ENCODE data around the gene PLPP2.

PLPP2 gene

GRCh38 chr19:325937-326565 lies 34.8 kb upstream of the PLPP2 start:
- TF ChIP-seq GATA1 (IDR thresholded peaks at IDR 0.05; ENCODE audit: low read depth, low read length) (no peak), POLR2A (IDR thresholded peaks at IDR 0.05; ENCODE audit: low read length) (no peak)
- no peak for DNase-seq

- no peak for TF ChIP-seq GATA1 (IDR thresholded peaks at IDR 0.05; ENCODE audit: low read depth, low read length)
- no peak for DNase-seq
Measured at GRCh38 chr19:325173-325936, 34.2 kb upstream of the PLPP2 start.

- no peak for DNase-seq
- no peak for TF ChIP-seq POLR2A (IDR thresholded peaks at IDR 0.05; ENCODE audit: low read length)
- TF ChIP-seq GATA1 (IDR thresholded peaks at IDR 0.05; ENCODE audit: low read depth, low read length), result no peak
Measured at GRCh38 chr19:324716-325115, 33.5 kb upstream of the PLPP2 start.

GRCh38 chr19:322616-323015 lies 31.4 kb upstream of the PLPP2 start:
- TF ChIP-seq GATA1 (IDR thresholded peaks at IDR 0.05; ENCODE audit: low read depth, low read length) (no peak), POLR2A (IDR thresholded peaks at IDR 0.05; ENCODE audit: low read length) (no peak)
- DNase-seq, result no peak

GRCh38 chr19:318509-318774 lies 27.2 kb upstream of the PLPP2 start:
- DNase-seq, result no peak
- TF ChIP-seq GATA1 (IDR thresholded peaks at IDR 0.05; ENCODE audit: low read depth, low read length) (no peak), POLR2A (IDR thresholded peaks at IDR 0.05; ENCODE audit: low read length) (no peak)

- no peak for DNase-seq
- TF ChIP-seq POLR2A (IDR thresholded peaks at IDR 0.05; ENCODE audit: low read length) (no peak), GATA1 (IDR thresholded peaks at IDR 0.05; ENCODE audit: low read depth, low read length) (no peak)
Measured at GRCh38 chr19:317710-318508, 26.7 kb upstream of the PLPP2 start.

- no peak for DNase-seq
- TF ChIP-seq POLR2A (IDR thresholded peaks at IDR 0.05; ENCODE audit: low read length) (no peak), GATA1 (IDR thresholded peaks at IDR 0.05; ENCODE audit: low read depth, low read length) (no peak)
Measured at GRCh38 chr19:315811-316210, 24.6 kb upstream of the PLPP2 start.

- no peak for DNase-seq
- TF ChIP-seq POLR2A (IDR thresholded peaks at IDR 0.05; ENCODE audit: low read length) (no peak), GATA1 (IDR thresholded peaks at IDR 0.05; ENCODE audit: low read depth, low read length) (no peak)
Measured at GRCh38 chr19:313988-314815, 23.0 kb upstream of the PLPP2 start.

- no peak for DNase-seq
- TF ChIP-seq POLR2A (IDR thresholded peaks at IDR 0.05; ENCODE audit: low read length), result no peak
- TF ChIP-seq GATA1 (IDR thresholded peaks at IDR 0.05; ENCODE audit: low read depth, low read length), result no peak
Measured at GRCh38 chr19:313169-313987, 22.2 kb upstream of the PLPP2 start.

- TF ChIP-seq POLR2A (IDR thresholded peaks at IDR 0.05; ENCODE audit: low read length), result no peak
- no peak for TF ChIP-seq GATA1 (IDR thresholded peaks at IDR 0.05; ENCODE audit: low read depth, low read length)
- DNase-seq, result no peak
Measured at GRCh38 chr19:311813-312261, 20.6 kb upstream of the PLPP2 start.

GRCh38 chr19:310781-311496 lies 19.7 kb upstream of the PLPP2 start:
- no peak for DNase-seq
- TF ChIP-seq POLR2A (IDR thresholded peaks at IDR 0.05; ENCODE audit: low read length), result no peak
- TF ChIP-seq GATA1 (IDR thresholded peaks at IDR 0.05; ENCODE audit: low read depth, low read length), result no peak

- TF ChIP-seq POLR2A (IDR thresholded peaks at IDR 0.05; ENCODE audit: low read length) (no peak), GATA1 (IDR thresholded peaks at IDR 0.05; ENCODE audit: low read depth, low read length) (no peak)
- DNase-seq, result peak; percentile 64 to 79
Measured at GRCh38 chr19:310141-310651, 19.0 kb upstream of the PLPP2 start.

All from erythroblast (primary cell).